Sigmoid colon (tissue), 4 donors: ENCODE measurements around the gene DOCK11.

Experiments
- CTCF ChIP-seq, 4 experiments: fragments of 450-650 bp in 3 of 4; fragments of 200-600 bp in 1 of 4; IDR thresholded peaks; one replicate each; pipeline ENCODE4 v1.5.1; 2016 to 2019; ENCODE audit warnings: antibody characterized with exemption in 4 of 4, mild to moderate bottlenecking in 3 of 4, moderate library complexity in 2 of 4
- EP300 ChIP-seq, 4 donors: sonication (generic); formaldehyde crosslinking; IDR thresholded peaks; one replicate each; pipeline ENCODE4 v1.6.1; 2017; ENCODE audit warnings: antibody characterized with exemption in 4 of 4
- POLR2AphosphoS5 ChIP-seq, 4 donors: sonication (generic); formaldehyde crosslinking; IDR thresholded peaks; one replicate each; pipeline ENCODE4 v1.6.1; 2017; ENCODE audit warnings: antibody characterized with exemption in 4 of 4

- TF ChIP-seq CTCF (IDR thresholded peaks at IDR 0.05) (no peak), POLR2AphosphoS5 (IDR thresholded peaks at IDR 0.05) (no peak), EP300 (IDR thresholded peaks at IDR 0.05) (no peak)
Observed at GRCh38 chrX:118655561-118656246, 160.1 kb downstream of the DOCK11 start.
